Bronchial epithelial cell (primary cell): ENCODE results near the gene SLC25A13. TPM values are rescaled to one million over a fixed set of nuclear protein-coding genes. Genes with fewer than 3 reads are reported as not detected.

Source experiments
- DNase-seq: peaks from one replicate; pipeline ENCODE4 v3.0.0-alpha.2; 2010; ENCODE audit warnings: low read depth
- FAIRE-seq: peaks from 2 replicates; lab custom pipeline; 2011; peaks lifted over from hg19 to GRCh38; lab: Jason Lieb, UNC
- H3K27me3 ChIP-seq: 2 replicates; pipeline ENCODE4 v1.5.1; 2011; ENCODE audit warnings: low read length; ENCODE audit not compliant: control insufficient read depth, insufficient read depth
- H3K36me3 ChIP-seq: 2 replicates; pipeline ENCODE4 v1.5.1; 2011; ENCODE audit warnings: low read length; ENCODE audit not compliant: control insufficient read depth, insufficient read depth
- H3K4me3 ChIP-seq: 2 replicates; pipeline ENCODE4 v1.5.1; 2011; ENCODE audit warnings: mild to moderate bottlenecking, low read depth, low read length, control low read depth
- total RNA-seq: library from RNA; depleted of rRNA; stranded (reverse); fragments of >200 nt; gene quantifications from 2 replicates; pipeline ENCODE4 v1.2.1, GENCODE V29; 2014
- TF ChIP-seq, protein P1 (sequence below): IDR thresholded peaks from 2 replicates; pipeline ENCODE4 v1.5.1; 2011; ENCODE audit warnings: mild to moderate bottlenecking, moderate library complexity, low read length, control low read depth, inconsistent platforms; ENCODE audit not compliant: insufficient read depth, severe bottlenecking

The SLC25A13 gene
- total RNA-seq, 1 donor from 2014 or later: 16.6 TPM

- no peak overlapping the region for H3K4me3 ChIP-seq
- no peak for FAIRE-seq
- no peaks in the 10 kb centered on the region for H3K36me3 ChIP-seq
- no peaks in the 10 kb centered on the region for H3K27me3 ChIP-seq
- TF ChIP-seq, protein P1, sequence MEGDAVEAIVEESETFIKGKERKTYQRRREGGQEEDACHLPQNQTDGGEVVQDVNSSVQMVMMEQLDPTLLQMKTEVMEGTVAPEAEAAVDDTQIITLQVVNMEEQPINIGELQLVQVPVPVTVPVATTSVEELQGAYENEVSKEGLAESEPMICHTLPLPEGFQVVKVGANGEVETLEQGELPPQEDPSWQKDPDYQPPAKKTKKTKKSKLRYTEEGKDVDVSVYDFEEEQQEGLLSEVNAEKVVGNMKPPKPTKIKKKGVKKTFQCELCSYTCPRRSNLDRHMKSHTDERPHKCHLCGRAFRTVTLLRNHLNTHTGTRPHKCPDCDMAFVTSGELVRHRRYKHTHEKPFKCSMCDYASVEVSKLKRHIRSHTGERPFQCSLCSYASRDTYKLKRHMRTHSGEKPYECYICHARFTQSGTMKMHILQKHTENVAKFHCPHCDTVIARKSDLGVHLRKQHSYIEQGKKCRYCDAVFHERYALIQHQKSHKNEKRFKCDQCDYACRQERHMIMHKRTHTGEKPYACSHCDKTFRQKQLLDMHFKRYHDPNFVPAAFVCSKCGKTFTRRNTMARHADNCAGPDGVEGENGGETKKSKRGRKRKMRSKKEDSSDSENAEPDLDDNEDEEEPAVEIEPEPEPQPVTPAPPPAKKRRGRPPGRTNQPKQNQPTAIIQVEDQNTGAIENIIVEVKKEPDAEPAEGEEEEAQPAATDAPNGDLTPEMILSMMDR: no peak
- peak; percentile 4 for DNase-seq
Measured at GRCh38 chr7:96354881-96355280, 33.0 kb upstream of the SLC25A13 start.

DNA sequence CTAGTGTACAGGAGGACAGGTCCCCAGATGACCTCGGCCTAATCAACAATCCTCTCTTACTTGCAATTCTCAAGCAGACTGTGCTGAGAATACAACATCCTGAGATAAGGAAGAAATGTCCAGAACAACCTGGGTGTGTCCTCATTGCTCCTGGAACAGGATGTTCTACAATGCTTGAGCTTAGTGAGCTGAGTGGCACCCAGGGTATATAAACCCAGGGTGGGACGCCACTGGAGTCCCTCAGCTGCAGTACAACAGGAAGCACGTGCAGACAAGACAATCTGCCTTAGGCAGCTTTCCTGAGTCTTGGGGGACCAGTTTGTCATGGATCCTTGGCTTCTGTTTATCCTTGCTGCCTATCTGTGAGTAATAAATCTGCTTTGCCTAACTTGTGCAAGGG, 27.7 kb upstream of the SLC25A13 start:
- H3K4me3 ChIP-seq: no peak overlapping the region
- H3K27me3 ChIP-seq: no peaks in the 10 kb centered on the region
- FAIRE-seq (no peak), DNase-seq (peak; percentile 48)
- TF ChIP-seq, protein P1: no peak
- no peaks in the 10 kb centered on the region for H3K36me3 ChIP-seq

- Histone ChIP-seq H3K27me3 (no peaks in the 10 kb centered on the region), H3K36me3 (no peaks in the 10 kb centered on the region), H3K4me3 (no peak overlapping the region)
- TF ChIP-seq, protein P1: no peak
- no peak for DNase-seq
- FAIRE-seq: no peak
Measured at GRCh38 chr7:96347471-96347870, 25.6 kb upstream of the SLC25A13 start.

DNA sequence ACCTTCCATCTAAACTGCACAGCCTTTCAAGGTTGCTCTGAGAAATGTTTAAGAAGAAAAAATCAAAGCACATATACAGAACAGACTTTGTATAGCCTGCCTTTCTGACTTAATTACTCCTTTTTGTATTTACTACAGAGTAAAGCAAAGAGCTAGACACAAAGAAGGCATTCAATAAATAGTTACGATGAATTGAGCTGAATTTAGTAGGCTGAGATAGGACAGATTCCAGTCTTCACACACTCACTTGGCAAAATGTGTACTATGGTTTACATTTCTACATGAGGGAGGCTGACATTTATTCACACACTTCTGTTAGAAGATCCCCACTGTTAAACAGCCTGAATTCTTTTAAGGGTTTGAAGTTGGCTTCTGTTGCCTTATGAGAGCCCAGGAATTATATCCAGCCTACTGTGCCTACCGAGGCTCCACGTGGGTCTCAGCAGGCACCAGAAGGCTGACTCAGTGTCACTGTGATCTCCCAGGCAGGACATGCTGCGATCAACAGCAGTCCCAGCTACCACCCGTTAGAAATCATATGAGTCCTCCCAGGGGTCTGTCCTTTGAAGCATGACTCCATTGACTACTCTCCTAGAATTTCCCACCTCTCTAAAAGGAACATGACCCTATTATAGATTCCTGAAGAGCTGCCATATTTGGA, 24.5 kb upstream of the SLC25A13 start:
- Histone ChIP-seq H3K36me3 (no peaks in the 10 kb centered on the region), H3K27me3 (no peaks in the 10 kb centered on the region), H3K4me3 (no peak overlapping the region)
- TF ChIP-seq, protein P1: no peak
- no peak for FAIRE-seq
- no peak for DNase-seq

DNA sequence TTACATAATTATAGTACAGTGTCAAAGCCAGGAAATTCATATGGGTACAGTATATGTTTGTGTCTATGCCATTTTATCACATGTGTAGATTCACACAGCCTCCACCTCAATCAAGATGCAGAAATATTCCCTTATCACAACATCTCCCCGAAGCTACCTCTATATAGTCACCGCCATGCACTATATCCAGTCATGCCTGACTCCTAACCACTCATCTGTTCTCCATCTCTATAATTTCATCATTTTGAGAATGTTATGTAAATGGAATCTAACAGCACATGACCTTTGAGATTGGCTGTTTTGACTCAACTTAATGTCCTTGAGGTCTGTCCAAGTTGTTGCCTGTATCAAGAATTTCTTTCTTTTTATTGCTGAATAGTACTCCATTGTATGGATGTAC, 22.3 kb upstream of the SLC25A13 start:
- TF ChIP-seq, protein P1: no peak
- H3K4me3 ChIP-seq: no peak overlapping the region
- no peak for FAIRE-seq
- H3K36me3 ChIP-seq: no peaks in the 10 kb centered on the region
- DNase-seq: no peak
- H3K27me3 ChIP-seq: no peaks in the 10 kb centered on the region

DNA sequence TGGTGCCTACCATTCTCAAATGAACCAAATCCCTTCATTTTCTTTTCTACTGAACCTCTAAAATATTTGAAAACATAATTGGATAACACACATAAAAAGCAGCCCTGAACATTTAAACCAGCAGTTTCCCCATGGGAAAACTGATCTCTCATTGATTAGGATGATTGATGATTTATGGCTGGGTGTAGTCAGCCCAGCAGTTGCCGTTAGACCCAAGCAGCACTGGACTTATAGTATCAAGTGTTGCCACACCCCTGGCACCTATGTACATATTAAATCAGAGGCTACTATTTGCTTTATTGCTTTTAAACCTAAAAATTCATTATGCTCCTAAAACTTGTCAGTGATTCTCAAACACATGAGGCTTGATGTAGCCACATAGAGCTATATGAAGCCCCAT, 20.2 kb upstream of the SLC25A13 start:
- H3K4me3 ChIP-seq: no peak overlapping the region
- DNase-seq: no peak
- H3K27me3 ChIP-seq: no peaks in the 10 kb centered on the region
- H3K36me3 ChIP-seq: no peaks in the 10 kb centered on the region
- no peak for FAIRE-seq
- TF ChIP-seq, protein P1: no peak
